Measurements from ENCODE around the gene USP31. TPM values are rescaled to one million over a fixed set of nuclear protein-coding genes. Genes with fewer than 3 reads are reported as not detected.

USP31 gene
- total and polyA plus RNA-seq, 2 of the 13 experiments (the other 11 are each of a cell fraction or from before 2014, with no cell fraction given) = 22.5 to 23.3 TPM

DNA sequence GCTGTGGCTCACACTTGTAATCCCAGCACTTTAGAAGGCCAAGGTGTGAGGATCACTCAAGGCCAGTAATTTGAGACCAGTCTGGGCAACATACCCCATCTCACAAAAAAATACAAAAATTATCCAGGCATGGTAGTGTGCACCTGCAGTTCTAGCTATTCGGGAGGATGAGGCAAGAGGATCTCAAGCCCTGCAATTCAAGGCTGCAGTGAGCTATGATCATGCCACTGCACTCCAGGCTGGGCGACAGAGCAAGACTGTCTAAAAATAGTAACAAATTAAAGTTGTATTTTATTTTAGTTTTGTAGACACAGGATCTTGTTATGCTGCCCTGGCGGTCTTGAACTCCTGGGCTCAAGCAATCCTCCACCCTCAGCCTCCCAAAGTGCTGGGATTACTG lies 18.2 kb downstream of the USP31 start:
- TF ChIP-seq ZMYM4 (CRISPR knock-in tag; IDR thresholded peaks at IDR 0.05) (0 out of 2 replicates have a peak, but pooled peaks have one; percentile 14), CCAR2 (optimal IDR thresholded peaks at IDR 0.05; ENCODE audit: low read depth, low read length) (no peak)
- no peak overlapping the region for H3K27ac ChIP-seq (ENCODE audit: extremely low read length, insufficient read depth, low read length)
- no peaks in the 10 kb centered on the region for H3K27me3 ChIP-seq (ENCODE audit: control insufficient read depth in 1 of 2, insufficient read depth in 2 of 2, low read length in 2 of 2)
- no peak overlapping the region for H3K9ac ChIP-seq (ENCODE audit: insufficient read depth, low read depth, low read length)
- no peak overlapping the region for H3K4me3 ChIP-seq (replicated peaks in 1 of 3; ENCODE audit: insufficient read depth in 1 of 3, low read depth in 2 of 3, low read length in 3 of 3)
- no peaks in the 10 kb centered on the region for H3K36me3 ChIP-seq (replicated peaks in 1 of 2; ENCODE audit: control insufficient read depth in 1 of 2, insufficient read depth in 2 of 2, low read length in 2 of 2)
- DNase-seq (ENCODE audit: low spot score) = no peak
- intact Hi-C loops (cut with micrococcal nuclease; ENCODE audit: unreplicated experiment) = no loop called here
- FAIRE-seq = no peak
- peaks cover 16% of the 10 kb centered on the region for H4K20me1 ChIP-seq (ENCODE audit: insufficient read depth, low read length)
- in situ Hi-C loops (cut with HindIII; ENCODE audit: extremely low pct_ligation_motif_present, low pct_unique_long_range_greater_than_20kb) = no loop called here
- ATAC-seq = no peak
- BruUV-seq (replicated peaks) = no TSS peak
- POLR2A ChIA-PET = interaction anchor here (1.8 to 3.5 kb wide), 2 partner anchors 11 to 27 kb away, joined by 4 to 20 read pairs; no protein-coding TSS in a partner anchor
- 94% methylated on average over 3 of the region's 3 CpGs for WGBS (ENCODE audit: low lambda C conversion rate)
- no peak overlapping the region for H3K4me2 ChIP-seq (ENCODE audit: low read depth, low read length)
- CTCF ChIA-PET (ENCODE audit: low intra/inter-chr PET ratio, low total read pairs) = no interaction called here
- peaks cover 70% of the 10 kb centered on the region for H3K4me1 ChIP-seq (ENCODE audit: insufficient read depth, low read length)
- peaks cover 96% of the 10 kb centered on the region for H3K79me2 ChIP-seq (ENCODE audit: insufficient read depth, low read length)
- H3K9me3 ChIP-seq (ENCODE audit: low read length) = peaks cover 9% of the 10 kb centered on the region
- no peak overlapping the region for H2AFZ ChIP-seq (ENCODE audit: low read length)

GRCh38 chr16:23129686-23130085 lies 19.6 kb downstream of the USP31 start:
- WGBS (ENCODE audit: low lambda C conversion rate) = 31% methylated on average over 1 of the region's 1 CpG
- ChIA-PET POLR2A (no interaction called here), CTCF (ENCODE audit: low intra/inter-chr PET ratio, low total read pairs) (no interaction called here)
- Histone ChIP-seq H3K4me3 (replicated peaks in 1 of 3; ENCODE audit: insufficient read depth in 1 of 3, low read depth in 2 of 3, low read length in 3 of 3) (no peak overlapping the region), H3K4me2 (ENCODE audit: low read depth, low read length) (peak overlapping the region; percentile 48), H3K27ac (ENCODE audit: extremely low read length, insufficient read depth, low read length) (peak overlapping the region; percentile 12), H3K9ac (ENCODE audit: insufficient read depth, low read depth, low read length) (no peak overlapping the region), H3K36me3 (replicated peaks in 1 of 2; ENCODE audit: control insufficient read depth in 1 of 2, insufficient read depth in 2 of 2, low read length in 2 of 2) (no peaks in the 10 kb centered on the region), H2AFZ (ENCODE audit: low read length) (no peak overlapping the region), H3K9me3 (ENCODE audit: low read length) (no peaks in the 10 kb centered on the region), H3K27me3 (ENCODE audit: control insufficient read depth in 1 of 2, insufficient read depth in 2 of 2, low read length in 2 of 2) (no peaks in the 10 kb centered on the region), H4K20me1 (ENCODE audit: insufficient read depth, low read length) (peaks cover 16% of the 10 kb centered on the region), H3K4me1 (ENCODE audit: insufficient read depth, low read length) (peaks cover 74% of the 10 kb centered on the region), H3K79me2 (ENCODE audit: insufficient read depth, low read length) (peaks cover 96% of the 10 kb centered on the region)
- no TSS peak for BruUV-seq (replicated peaks)
- in situ Hi-C loops (cut with HindIII; ENCODE audit: extremely low pct_ligation_motif_present, low pct_unique_long_range_greater_than_20kb) (no loop called here), intact Hi-C loops (cut with micrococcal nuclease; ENCODE audit: unreplicated experiment) (no loop called here)
- ATAC-seq (peak; percentile 56; the same call in 2 of the 3 replicates), DNase-seq (ENCODE audit: low spot score) (no peak), FAIRE-seq (no peak)
- TF ChIP-seq, protein P1, sequence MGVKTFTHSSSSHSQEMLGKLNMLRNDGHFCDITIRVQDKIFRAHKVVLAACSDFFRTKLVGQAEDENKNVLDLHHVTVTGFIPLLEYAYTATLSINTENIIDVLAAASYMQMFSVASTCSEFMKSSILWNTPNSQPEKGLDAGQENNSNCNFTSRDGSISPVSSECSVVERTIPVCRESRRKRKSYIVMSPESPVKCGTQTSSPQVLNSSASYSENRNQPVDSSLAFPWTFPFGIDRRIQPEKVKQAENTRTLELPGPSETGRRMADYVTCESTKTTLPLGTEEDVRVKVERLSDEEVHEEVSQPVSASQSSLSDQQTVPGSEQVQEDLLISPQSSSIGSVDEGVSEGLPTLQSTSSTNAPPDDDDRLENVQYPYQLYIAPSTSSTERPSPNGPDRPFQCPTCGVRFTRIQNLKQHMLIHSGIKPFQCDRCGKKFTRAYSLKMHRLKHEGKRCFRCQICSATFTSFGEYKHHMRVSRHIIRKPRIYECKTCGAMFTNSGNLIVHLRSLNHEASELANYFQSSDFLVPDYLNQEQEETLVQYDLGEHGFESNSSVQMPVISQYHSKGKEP (CRISPR knock-in tag; IDR thresholded peaks at IDR 0.05) = no peak
- TF ChIP-seq ZNF343 (CRISPR knock-in tag; IDR thresholded peaks at IDR 0.05) (no peak), ZNF225 (CRISPR knock-in tag; IDR thresholded peaks at IDR 0.05) (no peak), ZNF788 (CRISPR knock-in tag; IDR thresholded peaks at IDR 0.05; ENCODE audit: borderline replicate concordance) (no peak), FOXP1 (IDR thresholded peaks at IDR 0.05) (no peak), FOXP1 (CRISPR knock-in tag; IDR thresholded peaks at IDR 0.05) (no peak), NR1H2 (CRISPR knock-in tag; IDR thresholded peaks at IDR 0.05; ENCODE audit: borderline replicate concordance, low read depth) (no peak), U2AF1 (optimal IDR thresholded peaks at IDR 0.05; ENCODE audit: low read depth, low read length) (no peak), FOXO1 (CRISPR knock-in tag; IDR thresholded peaks at IDR 0.05) (no peak), HNRNPLL (IDR thresholded peaks at IDR 0.05; ENCODE audit: low read depth, low read length, poor library complexity, severe bottlenecking) (no peak), MIER2 (CRISPR knock-in tag; IDR thresholded peaks at IDR 0.05) (no peak), RFXANK (CRISPR knock-in tag; IDR thresholded peaks at IDR 0.05) (no peak)
- TF ChIP-seq, protein P2, sequence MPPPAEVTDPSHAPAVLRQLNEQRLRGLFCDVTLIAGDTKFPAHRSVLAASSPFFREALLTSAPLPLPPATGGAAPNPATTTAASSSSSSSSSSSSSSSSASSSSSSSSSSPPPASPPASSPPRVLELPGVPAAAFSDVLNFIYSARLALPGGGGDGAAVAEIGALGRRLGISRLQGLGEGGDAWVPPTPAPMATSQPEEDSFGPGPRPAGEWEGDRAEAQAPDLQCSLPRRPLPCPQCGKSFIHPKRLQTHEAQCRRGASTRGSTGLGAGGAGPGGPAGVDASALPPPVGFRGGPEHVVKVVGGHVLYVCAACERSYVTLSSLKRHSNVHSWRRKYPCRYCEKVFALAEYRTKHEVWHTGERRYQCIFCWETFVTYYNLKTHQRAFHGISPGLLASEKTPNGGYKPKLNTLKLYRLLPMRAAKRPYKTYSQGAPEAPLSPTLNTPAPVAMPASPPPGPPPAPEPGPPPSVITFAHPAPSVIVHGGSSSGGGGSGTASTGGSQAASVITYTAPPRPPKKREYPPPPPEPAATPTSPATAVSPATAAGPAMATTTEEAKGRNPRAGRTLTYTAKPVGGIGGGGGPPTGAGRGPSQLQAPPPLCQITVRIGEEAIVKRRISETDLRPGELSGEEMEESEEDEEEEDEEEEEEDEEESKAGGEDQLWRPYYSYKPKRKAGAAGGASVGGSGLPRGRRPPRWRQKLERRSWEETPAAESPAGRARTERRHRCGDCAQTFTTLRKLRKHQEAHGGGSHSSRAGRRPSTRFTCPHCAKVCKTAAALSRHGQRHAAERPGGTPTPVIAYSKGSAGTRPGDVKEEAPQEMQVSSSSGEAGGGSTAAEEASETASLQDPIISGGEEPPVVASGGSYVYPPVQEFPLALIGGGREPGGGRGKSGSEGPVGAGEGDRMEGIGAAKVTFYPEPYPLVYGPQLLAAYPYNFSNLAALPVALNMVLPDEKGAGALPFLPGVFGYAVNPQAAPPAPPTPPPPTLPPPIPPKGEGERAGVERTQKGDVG (CRISPR knock-in tag; IDR thresholded peaks at IDR 0.05; ENCODE audit: borderline replicate concordance) = no peak

Data from HepG2 (cell line).